Tibial nerve (tissue), 3 donors: ENCODE measurements around the gene IRS1.

Experiments used
- POLR2A ChIP-seq, 2 donors: fragments of 450-650 bp; IDR thresholded peaks; one replicate each; pipeline ENCODE4 v1.6.1; 2017; ENCODE audit warnings: antibody characterized with exemption in 2 of 2, mild to moderate bottlenecking in 2 of 2, moderate library complexity in 2 of 2
- TF ChIP-seq, protein P1 (sequence below), 5 experiments: fragments of 200-600 bp in 3 of 5; fragments of 450-650 bp in 2 of 5; sonication (generic) in 3 of 5; IDR thresholded peaks; one replicate each; pipeline ENCODE4 v1.5.1; 2016 to 2019; ENCODE audit warnings: antibody characterized with exemption in 5 of 5, mild to moderate bottlenecking in 3 of 5, moderate library complexity in 2 of 5

DNA sequence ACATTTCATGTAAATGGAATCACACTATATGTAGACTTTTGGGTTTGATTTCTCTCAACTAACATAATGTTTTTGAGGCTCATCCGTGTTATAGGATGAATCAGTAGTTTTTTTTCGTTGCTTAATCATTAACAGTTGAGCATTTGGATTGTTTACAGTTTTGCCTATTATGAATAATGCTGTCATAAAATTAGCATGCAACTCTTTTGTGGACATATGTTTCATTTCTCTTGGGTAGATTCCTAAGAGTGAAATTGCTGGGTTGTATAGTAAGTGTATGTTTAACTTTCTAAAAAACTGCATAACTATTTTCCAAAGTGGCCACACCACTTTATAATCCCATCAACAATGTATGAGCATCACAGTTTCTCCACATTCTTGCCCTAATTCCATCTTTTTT is 28.6 kb upstream of the IRS1 start:
- TF ChIP-seq, protein P1, sequence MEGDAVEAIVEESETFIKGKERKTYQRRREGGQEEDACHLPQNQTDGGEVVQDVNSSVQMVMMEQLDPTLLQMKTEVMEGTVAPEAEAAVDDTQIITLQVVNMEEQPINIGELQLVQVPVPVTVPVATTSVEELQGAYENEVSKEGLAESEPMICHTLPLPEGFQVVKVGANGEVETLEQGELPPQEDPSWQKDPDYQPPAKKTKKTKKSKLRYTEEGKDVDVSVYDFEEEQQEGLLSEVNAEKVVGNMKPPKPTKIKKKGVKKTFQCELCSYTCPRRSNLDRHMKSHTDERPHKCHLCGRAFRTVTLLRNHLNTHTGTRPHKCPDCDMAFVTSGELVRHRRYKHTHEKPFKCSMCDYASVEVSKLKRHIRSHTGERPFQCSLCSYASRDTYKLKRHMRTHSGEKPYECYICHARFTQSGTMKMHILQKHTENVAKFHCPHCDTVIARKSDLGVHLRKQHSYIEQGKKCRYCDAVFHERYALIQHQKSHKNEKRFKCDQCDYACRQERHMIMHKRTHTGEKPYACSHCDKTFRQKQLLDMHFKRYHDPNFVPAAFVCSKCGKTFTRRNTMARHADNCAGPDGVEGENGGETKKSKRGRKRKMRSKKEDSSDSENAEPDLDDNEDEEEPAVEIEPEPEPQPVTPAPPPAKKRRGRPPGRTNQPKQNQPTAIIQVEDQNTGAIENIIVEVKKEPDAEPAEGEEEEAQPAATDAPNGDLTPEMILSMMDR (IDR thresholded peaks at IDR 0.05) = no peak
- TF ChIP-seq POLR2A (IDR thresholded peaks at IDR 0.05) = no peak
